Small intestine (tissue), 7 donors: ENCODE results near the gene ERC1. TPM values are rescaled to one million over a fixed set of nuclear protein-coding genes. Genes with fewer than 3 reads are reported as not detected.

ENCODE experiments used
- DNase-seq, 2 donors: peaks; one replicate each; pipeline versions ENCODE4 v3.0.0 to v3.0.0-alpha.2; 2013
- FAIRE-seq: peaks from 2 replicates; lab custom pipeline; 2012; peaks lifted over from hg19 to GRCh38; lab: Jason Lieb, UNC
- H3K27ac ChIP-seq, 3 donors: one replicate each; pipeline ENCODE4 v1.5.1; 2013; ENCODE audit warnings: low read length in 2 of 3, mild to moderate bottlenecking in 2 of 3, control low read depth in 1 of 3, inconsistent platforms in 1 of 3, low read depth in 1 of 3, moderate library complexity in 1 of 3
- H3K27me3 ChIP-seq, 3 donors: one replicate each; pipeline ENCODE4 v1.6.1; 2013; ENCODE audit warnings: low read length in 3 of 3, inconsistent platforms in 1 of 3; ENCODE audit not compliant: control insufficient read depth in 3 of 3, insufficient read depth in 3 of 3
- H3K36me3 ChIP-seq, 3 donors: one replicate each; pipeline ENCODE4 v1.6.1; 2013; ENCODE audit warnings: low read length in 3 of 3, inconsistent platforms in 1 of 3, low read depth in 1 of 3, mild to moderate bottlenecking in 1 of 3, moderate library complexity in 1 of 3; ENCODE audit not compliant: control insufficient read depth in 3 of 3, insufficient read depth in 2 of 3
- H3K4me1 ChIP-seq, 3 donors: one replicate each; pipeline ENCODE4 v1.6.1; 2013; ENCODE audit warnings: low read length in 2 of 3, inconsistent platforms in 1 of 3, low read depth in 1 of 3, mild to moderate bottlenecking in 1 of 3, moderate library complexity in 1 of 3; ENCODE audit not compliant: control insufficient read depth in 3 of 3, insufficient read depth in 2 of 3
- H3K4me3 ChIP-seq, 3 donors: one replicate each; pipeline ENCODE4 v1.5.1; 2013; ENCODE audit warnings: low read length in 3 of 3, control low read depth in 1 of 3, inconsistent platforms in 1 of 3, low read depth in 1 of 3, mild to moderate bottlenecking in 1 of 3, moderate library complexity in 1 of 3
- H3K9me3 ChIP-seq, 2 donors: one replicate each; pipeline ENCODE4 v1.6.1; 2013; ENCODE audit warnings: low read depth in 1 of 2, low read length in 1 of 2; ENCODE audit not compliant: control insufficient read depth in 2 of 2, insufficient read depth in 1 of 2
- WGBS, 3 donors: extraction: QIAGEN DNeasy Blood & Tissue Kit; methylation state at CpG; one replicate each; pipeline ENCODE4 v1.1.7; 2013; 5-methylcytosine and 5-hydroxymethylcytosine counted together
- polyA plus RNA-seq, 4 donors: library from polyadenylated mRNA; stranded (reverse) in 3 of 4; unstranded in 1 of 4; fragments of 200-250 nt in 3 of 4; fragments of 120-200 nt in 1 of 4; gene quantifications; one replicate each; pipeline versions ENCODE4 v1.2.1 to v1.2.3, GENCODE V29; 2013
- donor health status: healthy with polysubstance abuse.
- donor health status: control.
- donor health status: control.
- donor health status: Bipolar disorder and iron deficiency.
- donor health status: healthy.

ERC1 gene
- polyA plus RNA-seq, 4 donors: 1.8 to 16.7 (median 6.1) TPM

DNA sequence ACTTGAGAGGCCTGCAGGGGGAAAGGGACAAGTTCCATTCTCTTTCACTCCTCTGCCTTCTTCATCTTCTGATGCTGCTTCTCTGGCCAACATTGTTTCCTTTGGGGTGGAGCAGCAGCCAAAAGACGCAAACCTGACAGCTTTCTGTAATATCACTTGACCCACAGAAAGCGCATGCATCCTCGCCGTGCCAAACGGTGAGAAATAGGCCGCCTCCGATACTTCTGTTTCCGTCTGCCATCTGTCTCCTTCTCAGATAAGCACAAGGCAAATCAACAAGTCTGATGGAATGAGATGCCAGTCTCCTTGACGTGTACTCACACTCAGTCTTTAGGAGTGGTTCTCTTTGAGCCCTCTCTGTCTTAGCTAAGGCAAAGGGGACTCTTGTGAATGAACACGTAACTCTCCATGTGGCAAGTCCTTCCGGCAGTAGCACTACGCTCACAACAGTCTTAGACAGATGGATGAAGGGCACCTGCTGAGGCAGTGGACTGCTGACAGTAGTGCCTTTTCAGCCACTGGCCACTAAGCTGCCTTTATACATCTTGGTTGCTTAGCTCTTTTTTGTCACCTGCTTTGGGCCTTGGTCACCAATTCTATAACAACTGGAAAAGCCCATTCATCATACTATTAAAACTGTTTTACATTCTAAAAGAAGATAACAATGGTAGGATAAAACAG is 389.3 kb downstream of the ERC1 start:
- Histone ChIP-seq H3K27ac (no peak overlapping the region), H3K4me1 (no peaks in the 10 kb centered on the region), H3K36me3 (peaks cover 0 to 6% (median 0%) of the 10 kb centered on the region in 3 donors), H3K9me3 (no peaks in the 10 kb centered on the region), H3K4me3 (no peak overlapping the region), H3K27me3 (no peaks in the 10 kb centered on the region)
- FAIRE-seq (no peak), DNase-seq (no peak)
- 91 to 95% (median 92%) methylated on average over 12 of the region's 12 CpGs for WGBS, 3 donors

DNA sequence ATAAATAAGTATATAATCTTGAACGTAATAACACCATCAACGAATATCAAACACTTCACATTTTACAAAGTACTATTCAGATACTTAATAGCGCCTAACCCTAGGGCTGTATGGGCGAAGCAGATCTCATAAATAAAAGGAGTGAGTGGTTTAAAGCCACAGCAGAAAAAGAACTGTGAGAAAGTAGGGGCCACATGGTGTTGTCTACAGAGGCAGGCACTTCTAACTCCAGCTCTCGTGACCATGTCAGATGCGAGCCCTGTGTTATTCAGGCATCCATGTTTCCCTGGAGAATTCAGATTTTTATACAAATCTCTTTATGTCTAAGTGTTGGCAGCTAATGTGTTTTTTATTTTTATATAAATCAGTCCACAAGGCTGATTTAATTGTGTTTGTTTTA is 391.1 kb downstream of the ERC1 start:
- no peak overlapping the region for H3K4me3 ChIP-seq
- H3K27ac ChIP-seq: no peak overlapping the region
- no peaks in the 10 kb centered on the region for H3K27me3 ChIP-seq
- H3K4me1 ChIP-seq: no peaks in the 10 kb centered on the region
- FAIRE-seq: no peak
- 81 to 96% (median 95%) methylated on average over 6 of the region's 6 CpGs for WGBS, 3 donors
- H3K9me3 ChIP-seq: no peaks in the 10 kb centered on the region
- peaks cover 0 to 6% (median 0%) of the 10 kb centered on the region in 3 donors for H3K36me3 ChIP-seq
- DNase-seq: no peak

DNA sequence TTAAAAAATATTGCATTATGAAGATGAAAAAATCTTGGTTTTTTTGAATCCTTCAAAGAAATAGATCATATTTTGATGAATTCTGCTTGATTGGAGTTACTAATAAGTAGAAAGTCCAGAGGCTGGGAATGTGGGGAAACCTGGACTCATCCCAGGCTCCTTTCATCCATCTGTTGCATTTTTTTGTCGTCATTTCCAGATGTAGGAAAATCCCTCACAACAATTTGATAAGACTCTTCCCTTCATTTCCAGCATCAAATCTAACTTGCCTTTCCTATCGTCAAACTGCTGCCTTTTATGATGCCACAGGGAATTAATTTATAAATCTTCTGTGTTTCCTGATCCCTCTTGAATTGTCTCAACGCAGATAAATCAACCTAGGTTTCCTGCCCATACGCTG is 391.8 kb downstream of the ERC1 start:
- FAIRE-seq (no peak), DNase-seq (no peak)
- no peak overlapping the region for H3K27ac ChIP-seq
- no peaks in the 10 kb centered on the region for H3K4me1 ChIP-seq
- H3K27me3 ChIP-seq: no peaks in the 10 kb centered on the region
- 67 to 72% (median 70%) methylated on average over 4 of the region's 4 CpGs for WGBS, 3 donors
- peaks cover 0 to 6% (median 0%) of the 10 kb centered on the region in 3 donors for H3K36me3 ChIP-seq
- H3K9me3 ChIP-seq: no peaks in the 10 kb centered on the region
- no peak overlapping the region for H3K4me3 ChIP-seq

DNA sequence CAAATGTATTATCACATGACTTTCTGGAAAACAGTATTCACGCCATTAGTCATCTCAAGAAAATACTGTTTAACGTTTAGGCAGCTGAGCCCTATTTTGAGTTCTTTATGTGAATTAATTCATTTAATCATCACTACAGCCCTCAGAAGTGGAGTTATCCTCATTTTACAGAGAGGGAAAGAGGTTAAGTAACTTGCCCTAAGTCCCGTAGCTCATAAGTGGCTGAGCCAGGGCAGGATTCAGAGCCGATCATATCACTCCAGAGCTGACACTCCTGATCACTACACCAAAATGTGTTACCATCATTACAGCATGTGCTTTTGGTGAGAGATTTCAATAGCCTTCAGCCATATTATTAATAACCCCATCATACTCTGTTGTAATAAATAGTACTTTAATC is 392.7 kb downstream of the ERC1 start:
- DNase-seq: no peak
- no peaks in the 10 kb centered on the region for H3K9me3 ChIP-seq
- H3K27ac ChIP-seq: no peak overlapping the region

DNA sequence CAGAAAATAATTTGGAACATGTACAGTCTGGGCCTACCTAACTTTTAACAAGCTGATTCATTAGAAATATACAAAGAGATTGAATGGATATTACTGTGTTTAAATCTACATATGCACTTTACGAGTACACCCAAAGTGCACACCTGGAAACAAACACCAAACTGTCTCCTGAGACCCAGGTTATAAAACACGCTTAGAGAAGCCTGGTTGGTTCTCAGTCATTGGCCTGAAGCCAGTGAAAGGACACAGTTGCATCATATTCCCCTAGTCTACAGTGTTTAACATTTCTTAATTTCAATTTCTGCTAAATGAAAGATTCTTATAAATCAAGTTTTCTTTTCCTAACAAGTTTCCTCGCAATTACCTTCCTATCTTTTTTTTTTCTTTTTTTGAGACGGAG is 393.9 kb downstream of the ERC1 start:
- Histone ChIP-seq H3K9me3 (no peaks in the 10 kb centered on the region), H3K4me3 (no peak overlapping the region), H3K27me3 (no peaks in the 10 kb centered on the region), H3K27ac (no peak overlapping the region), H3K36me3 (peaks cover 0 to 6% (median 0%) of the 10 kb centered on the region in 3 donors), H3K4me1 (no peaks in the 10 kb centered on the region)
- FAIRE-seq: no peak
- no peak for DNase-seq
- WGBS, 3 donors: 61 to 75% (median 73%) methylated on average over 4 of the region's 4 CpGs

More for the DNA sequence above, 392.7 kb downstream of the ERC1 start:
- WGBS, 3 donors: 77 to 90% (median 86%) methylated on average over 4 of the region's 4 CpGs
- Histone ChIP-seq H3K4me1 (no peaks in the 10 kb centered on the region), H3K36me3 (peaks cover 0 to 6% (median 0%) of the 10 kb centered on the region in 3 donors), H3K4me3 (no peak overlapping the region), H3K27me3 (no peaks in the 10 kb centered on the region)
- no peak for FAIRE-seq

DNA sequence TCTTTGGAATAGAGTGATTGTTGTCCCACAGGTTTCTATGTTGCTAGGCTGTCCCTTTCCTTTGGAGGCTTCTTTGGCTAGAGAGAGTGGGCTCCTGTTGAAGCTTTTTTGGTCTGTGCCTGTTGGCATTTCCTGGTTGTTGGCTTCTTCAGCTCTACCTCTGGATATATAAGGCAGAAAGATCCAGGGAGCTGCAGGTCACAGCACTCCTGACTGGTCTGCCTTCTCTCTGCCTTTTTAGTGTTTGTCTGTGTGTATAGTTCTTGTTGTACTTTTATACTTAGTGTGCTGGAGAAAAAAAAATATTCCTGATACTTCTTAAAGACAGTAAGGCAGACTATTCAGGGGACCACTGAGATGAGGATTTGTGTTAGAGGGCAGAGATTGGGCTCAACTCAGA is 400.7 kb downstream of the ERC1 start:
- DNase-seq: no peak
- Histone ChIP-seq H3K9me3 (peaks cover 0 to 18% of the 10 kb centered on the region in 2 donors), H3K4me1 (no peaks in the 10 kb centered on the region), H3K27ac (no peak overlapping the region), H3K4me3 (no peak overlapping the region), H3K27me3 (no peaks in the 10 kb centered on the region), H3K36me3 (peaks cover 0 to 6% (median 0%) of the 10 kb centered on the region in 3 donors)
- no peak for FAIRE-seq

DNA sequence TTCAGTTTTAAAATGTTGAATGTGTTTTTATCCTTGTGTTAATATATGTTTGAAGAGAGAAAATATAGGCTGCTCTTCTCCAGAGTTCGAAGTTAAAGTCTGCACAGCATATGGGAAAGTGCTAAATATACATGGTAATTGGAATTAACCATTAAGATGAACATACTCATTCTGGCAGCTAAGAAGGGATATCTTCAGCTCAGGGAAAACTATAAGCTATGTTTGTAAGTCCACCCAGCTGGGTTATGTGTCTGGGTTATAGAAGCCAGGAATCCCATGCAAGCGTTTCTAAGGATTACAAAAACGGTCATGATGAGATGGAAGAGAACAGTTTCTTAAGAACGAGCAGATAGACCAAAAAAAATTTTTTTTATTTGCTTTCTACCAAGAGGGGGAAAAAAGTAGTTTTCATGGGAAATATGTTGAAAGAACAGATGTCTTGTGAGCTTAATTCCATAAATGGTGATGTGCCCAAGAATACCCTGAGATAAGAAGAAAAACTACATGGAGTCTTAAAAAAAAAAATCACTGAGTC is 404.5 kb downstream of the ERC1 start:
- H3K4me3 ChIP-seq: no peak overlapping the region
- no peak for FAIRE-seq

DNA sequence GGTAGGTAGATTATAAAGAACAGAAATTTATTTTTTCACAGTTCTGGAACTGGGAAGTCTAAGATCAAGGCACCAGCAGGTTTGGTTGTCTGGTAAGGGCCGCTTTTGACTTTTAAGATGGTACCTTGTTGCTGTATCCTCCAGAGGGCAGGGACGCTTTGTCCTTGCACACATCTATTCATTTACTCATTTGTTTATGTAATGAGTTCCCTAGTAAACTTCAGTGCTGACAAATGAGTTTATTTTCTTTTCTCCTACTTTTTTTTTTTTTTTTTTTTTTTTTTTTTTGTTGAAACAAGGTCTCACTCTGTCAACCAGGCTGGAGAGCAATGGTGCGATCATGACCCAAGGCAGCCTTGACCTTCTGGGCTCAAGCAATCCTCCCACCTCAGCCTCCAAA is 407.6 kb downstream of the ERC1 start:
- WGBS, 3 donors: 94 to 98% (median 95%) methylated on average over 3 of the region's 3 CpGs
- FAIRE-seq (no peak), DNase-seq (no peak)
- Histone ChIP-seq H3K27ac (no peak overlapping the region), H3K36me3 (no peaks in the 10 kb centered on the region), H3K27me3 (no peaks in the 10 kb centered on the region), H3K9me3 (no peaks in the 10 kb centered on the region), H3K4me3 (no peak overlapping the region), H3K4me1 (no peaks in the 10 kb centered on the region)

More for the DNA sequence above, 404.5 kb downstream of the ERC1 start:
- WGBS, 3 donors: 82 to 96% (median 90%) methylated on average over 4 of the region's 4 CpGs
- no peaks in the 10 kb centered on the region for H3K27me3 ChIP-seq
- no peak for DNase-seq
- peaks cover 0 to 6% (median 0%) of the 10 kb centered on the region in 3 donors for H3K36me3 ChIP-seq
- peaks cover 0 to 17% of the 10 kb centered on the region in 2 donors for H3K9me3 ChIP-seq
- no peak overlapping the region for H3K27ac ChIP-seq
- no peaks in the 10 kb centered on the region for H3K4me1 ChIP-seq
